ENCODE data around the gene MCRIP1. TPM values are rescaled to one million over a fixed set of nuclear protein-coding genes. Genes with fewer than 3 reads are reported as not detected.

The MCRIP1 gene
- total RNA-seq, 1 donor from 2014 or later = 103 TPM

GRCh38 chr17:81825841-81826466 lies 7.1 kb downstream of the MCRIP1 start:
- ATAC-seq = no peak
- DNase-seq = no peak

GRCh38 chr17:81824595-81824994 lies 8.5 kb downstream of the MCRIP1 start:
- ATAC-seq (no peak), DNase-seq (no peak)
- intact Hi-C loops (cut with micrococcal nuclease) = no loop called here

More at GRCh38 chr17:81825841-81826466, 7.1 kb downstream of the MCRIP1 start:
- intact Hi-C loops (cut with micrococcal nuclease) = no loop called here

DNA sequence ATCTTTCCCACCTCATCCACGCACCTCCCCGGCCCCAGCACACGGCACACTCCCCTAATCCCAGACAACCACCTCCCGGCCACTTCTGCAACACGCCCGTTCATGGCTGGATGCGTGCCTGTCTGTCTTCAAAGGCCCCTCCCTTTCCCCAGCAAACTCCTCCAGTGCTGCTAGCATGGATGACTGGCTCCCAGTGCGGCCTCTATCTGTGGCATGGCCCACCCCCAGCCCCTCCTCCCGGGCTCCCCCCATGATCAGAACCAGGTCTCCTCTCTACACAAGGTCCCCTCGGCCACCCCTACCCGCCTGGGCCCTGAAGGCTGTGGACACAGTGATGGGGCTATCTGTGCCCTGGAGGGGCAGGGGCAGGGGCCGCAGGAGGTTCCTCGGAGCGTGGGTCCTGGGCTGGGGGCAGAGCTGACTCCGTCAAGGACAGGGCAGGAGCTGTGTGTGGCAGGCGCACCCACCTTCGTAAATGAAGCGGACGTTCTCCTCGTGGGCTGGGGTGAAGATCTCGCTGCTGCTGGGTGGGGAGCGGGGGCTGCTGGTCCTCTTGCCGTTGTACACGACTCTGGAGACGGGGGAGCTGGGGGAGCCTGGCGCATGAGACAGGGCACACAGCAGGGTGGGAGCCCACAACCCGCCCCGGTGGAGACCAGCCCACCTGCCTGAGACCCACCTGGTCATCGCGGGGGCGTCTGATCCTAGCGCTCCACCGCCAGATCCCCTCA lies 9.1 kb downstream of the MCRIP1 start:
- intact Hi-C loops (cut with micrococcal nuclease) = no loop called here
- DNase-seq (no peak), ATAC-seq (no peak)

DNA sequence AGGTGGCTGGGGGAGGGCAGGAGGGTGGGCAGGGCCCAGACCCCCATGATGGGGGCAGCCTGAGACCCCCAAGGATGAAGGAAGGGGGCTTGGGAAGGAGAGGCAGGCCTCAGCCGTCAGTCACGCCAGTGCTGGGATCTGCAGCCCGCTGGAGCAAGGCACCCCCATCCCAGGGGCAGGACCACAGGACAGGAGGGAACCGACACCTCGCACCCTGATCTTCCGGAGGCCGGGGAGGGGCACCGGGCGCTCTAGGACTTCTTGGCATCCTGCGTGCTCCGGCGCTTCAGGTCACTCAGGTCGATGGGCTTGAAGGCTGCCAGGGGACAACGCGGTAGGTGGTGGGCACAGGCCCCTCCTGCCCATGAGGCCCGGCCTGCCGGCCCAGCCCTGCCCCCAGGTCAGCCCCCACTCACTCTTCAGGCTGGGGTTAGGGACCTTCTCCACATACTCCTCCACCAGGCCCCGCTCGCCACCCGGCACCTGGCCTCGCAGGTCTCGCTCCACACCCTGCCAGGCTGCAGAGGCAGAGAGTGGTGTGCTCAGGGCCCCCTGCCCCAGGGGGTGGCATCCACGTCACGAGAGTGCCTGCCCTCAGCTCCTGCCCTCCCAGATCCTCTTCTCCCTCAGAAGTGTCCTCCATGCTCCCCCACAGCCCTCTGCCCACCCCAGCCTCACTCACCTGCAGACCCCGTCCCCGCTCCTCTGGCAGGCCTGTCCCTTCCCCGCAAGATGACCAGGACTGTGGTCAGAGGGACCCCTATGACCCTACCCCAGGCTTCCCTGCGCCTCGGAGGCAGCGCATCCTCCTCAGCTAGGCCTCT lies 9.9 kb downstream of the MCRIP1 start:
- intact Hi-C loops (cut with micrococcal nuclease) = no loop called here
- DNase-seq = no peak
- ATAC-seq = no peak

DNA sequence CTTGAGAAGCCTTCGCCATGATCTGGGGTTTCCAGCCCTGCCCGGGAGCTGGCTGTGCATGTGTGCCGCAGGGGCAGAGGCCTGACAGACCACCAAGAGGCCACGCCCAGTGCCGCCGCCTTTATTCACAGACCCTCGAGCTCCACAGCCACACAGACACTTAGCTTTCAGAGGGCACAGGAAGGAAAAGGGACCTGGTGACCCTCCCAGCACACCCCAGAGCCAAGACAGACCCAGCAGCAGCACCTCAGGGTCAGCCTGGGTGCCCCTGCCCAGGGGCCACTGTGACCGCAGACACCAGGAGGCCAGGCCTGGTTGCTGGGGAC lies 10.8 kb downstream of the MCRIP1 start:
- ATAC-seq (no peak), DNase-seq (no peak)
- intact Hi-C loops (cut with micrococcal nuclease) = no loop called here

DNA sequence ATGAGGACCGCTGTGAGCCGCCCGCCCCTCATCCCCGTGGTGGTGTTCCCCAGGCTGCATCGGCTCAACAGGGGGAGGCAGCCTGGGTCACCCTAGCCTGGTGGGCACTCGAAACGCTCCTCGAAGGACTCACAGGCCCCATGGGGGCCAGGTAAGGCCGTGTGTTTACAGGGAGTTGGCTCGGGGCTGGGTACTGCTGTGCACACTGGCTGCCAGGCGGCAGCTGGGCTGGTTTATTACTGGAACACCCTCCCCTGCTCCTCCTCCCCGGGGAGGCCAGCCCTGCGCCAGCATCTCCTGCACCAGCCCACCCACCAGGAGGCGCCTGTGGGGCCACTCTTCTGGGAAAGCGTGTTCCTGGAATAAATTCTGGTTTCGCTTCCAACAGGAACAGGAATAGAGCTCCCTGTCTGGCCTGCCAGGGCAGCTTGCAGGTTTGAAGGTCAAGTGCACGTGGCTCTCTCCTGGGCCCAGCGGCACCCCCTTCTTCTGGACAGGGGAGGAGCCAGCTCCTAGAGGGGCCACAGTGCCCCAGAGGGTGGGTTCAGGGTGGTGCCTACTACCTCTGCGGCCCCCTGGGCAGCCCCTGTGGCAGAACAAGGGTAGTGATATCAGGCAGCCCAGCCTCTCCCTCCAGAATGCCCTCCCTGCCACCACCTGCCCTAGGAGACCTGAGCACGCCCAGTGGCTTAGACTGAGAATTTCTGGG lies 11.3 kb downstream of the MCRIP1 start:
- DNase-seq (peak; percentile 92), ATAC-seq (peak; percentile 88)
- intact Hi-C loops (cut with micrococcal nuclease) = no loop called here

- intact Hi-C loops (cut with micrococcal nuclease) = no loop called here
- ATAC-seq (no peak), DNase-seq (no peak)
These were observed 11.9 kb downstream of the MCRIP1 start for GRCh38 chr17:81821147-81821546.

GRCh38 chr17:81819708-81820107 lies 13.4 kb downstream of the MCRIP1 start:
- no peak for DNase-seq
- intact Hi-C loops (cut with micrococcal nuclease) = no loop called here
- no peak for ATAC-seq

DNA sequence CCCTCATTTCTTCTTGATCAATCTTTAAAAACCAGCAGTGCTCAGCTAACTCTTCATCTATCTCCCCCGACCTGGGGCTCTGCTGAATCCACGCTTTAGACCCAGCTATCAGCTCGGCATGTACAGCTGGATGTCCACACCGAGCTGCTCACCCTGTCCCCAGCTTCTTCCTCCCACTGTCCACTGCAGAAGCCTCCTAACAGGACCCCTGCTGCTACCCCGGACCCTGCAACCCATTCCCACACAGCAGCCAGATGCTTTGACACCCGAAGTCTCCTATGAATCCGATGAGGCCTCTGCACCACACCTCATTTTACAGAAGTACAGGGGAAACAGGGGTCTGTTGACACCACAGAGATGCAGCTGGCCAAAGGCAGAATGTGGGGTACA lies 15.3 kb downstream of the MCRIP1 start:
- no peak for DNase-seq
- no peak for ATAC-seq
- intact Hi-C loops (cut with micrococcal nuclease) = no loop called here

DNA sequence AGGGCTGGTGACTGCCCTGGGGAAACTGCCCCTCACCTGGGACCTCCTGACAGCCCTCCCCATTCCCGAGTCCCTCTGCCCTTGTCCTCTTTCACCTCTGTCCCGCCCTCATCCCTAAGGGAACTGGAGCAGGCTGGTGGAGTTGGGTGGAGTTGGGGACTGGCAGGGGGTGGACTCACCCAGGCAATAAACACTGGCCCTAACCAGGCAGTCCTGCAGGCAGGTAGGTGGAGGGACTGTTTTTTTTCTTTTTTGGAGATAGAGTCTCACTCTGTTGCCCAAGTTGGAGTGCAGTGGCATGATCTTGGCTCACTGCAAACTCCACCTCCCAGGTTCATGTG lies 17.5 kb downstream of the MCRIP1 start:
- DNase-seq (no peak), ATAC-seq (no peak)
- intact Hi-C loops (cut with micrococcal nuclease) = no loop called here

GRCh38 chr17:81814748-81815645 lies 18.1 kb downstream of the MCRIP1 start:
- intact Hi-C loops (cut with micrococcal nuclease) = no loop called here
- no peak for DNase-seq
- no peak for ATAC-seq

GRCh38 chr17:81813861-81814683 lies 19.0 kb downstream of the MCRIP1 start:
- ATAC-seq (no peak), DNase-seq (no peak)
- intact Hi-C loops (cut with micrococcal nuclease) = no loop called here

- intact Hi-C loops (cut with micrococcal nuclease) = no loop called here
- ATAC-seq (no peak), DNase-seq (no peak)
These were observed 19.8 kb downstream of the MCRIP1 start for GRCh38 chr17:81813371-81813684.

DNA sequence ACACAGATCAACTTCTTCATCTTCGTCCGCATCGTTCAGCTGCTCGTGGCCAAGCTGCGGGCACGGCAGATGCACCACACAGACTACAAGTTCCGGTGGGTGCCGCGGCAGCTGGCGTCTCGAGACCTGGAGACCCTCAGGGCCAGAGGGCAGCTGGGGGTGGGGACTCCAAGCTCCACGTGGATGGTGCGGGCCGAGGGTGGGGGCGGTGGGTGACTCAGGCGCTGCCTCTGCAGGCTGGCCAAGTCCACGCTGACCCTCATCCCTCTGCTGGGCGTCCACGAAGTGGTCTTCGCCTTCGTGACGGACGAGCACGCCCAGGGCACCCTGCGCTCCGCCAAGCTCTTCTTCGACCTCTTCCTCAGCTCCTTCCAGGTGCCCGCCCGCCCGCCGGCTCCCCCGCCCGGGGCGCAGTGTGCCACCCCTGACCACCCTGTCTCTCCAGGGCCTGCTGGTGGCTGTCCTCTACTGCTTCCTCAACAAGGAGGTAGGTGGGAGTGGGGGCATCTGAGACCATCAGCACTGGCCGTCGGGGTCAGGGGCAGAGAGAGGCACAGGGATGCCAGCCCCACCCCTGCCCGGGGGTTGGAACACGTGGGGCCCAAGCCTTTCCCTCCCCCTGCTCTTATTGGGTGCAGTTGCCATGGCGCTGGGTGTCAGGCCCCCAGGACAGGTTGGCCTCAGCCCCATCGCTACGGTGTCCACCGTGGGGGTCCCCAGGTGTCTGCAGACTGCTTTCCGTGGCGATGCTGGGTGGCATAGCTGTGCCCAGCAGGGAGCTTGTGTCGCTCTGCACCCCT lies 20.3 kb downstream of the MCRIP1 start:
- intact Hi-C loops (cut with micrococcal nuclease) = no loop called here
- ATAC-seq (no peak), DNase-seq (no peak)

GRCh38 chr17:81811705-81812570 lies 21.2 kb downstream of the MCRIP1 start:
- intact Hi-C loops (cut with micrococcal nuclease) = no loop called here
- DNase-seq = no peak
- no peak for ATAC-seq

DNA sequence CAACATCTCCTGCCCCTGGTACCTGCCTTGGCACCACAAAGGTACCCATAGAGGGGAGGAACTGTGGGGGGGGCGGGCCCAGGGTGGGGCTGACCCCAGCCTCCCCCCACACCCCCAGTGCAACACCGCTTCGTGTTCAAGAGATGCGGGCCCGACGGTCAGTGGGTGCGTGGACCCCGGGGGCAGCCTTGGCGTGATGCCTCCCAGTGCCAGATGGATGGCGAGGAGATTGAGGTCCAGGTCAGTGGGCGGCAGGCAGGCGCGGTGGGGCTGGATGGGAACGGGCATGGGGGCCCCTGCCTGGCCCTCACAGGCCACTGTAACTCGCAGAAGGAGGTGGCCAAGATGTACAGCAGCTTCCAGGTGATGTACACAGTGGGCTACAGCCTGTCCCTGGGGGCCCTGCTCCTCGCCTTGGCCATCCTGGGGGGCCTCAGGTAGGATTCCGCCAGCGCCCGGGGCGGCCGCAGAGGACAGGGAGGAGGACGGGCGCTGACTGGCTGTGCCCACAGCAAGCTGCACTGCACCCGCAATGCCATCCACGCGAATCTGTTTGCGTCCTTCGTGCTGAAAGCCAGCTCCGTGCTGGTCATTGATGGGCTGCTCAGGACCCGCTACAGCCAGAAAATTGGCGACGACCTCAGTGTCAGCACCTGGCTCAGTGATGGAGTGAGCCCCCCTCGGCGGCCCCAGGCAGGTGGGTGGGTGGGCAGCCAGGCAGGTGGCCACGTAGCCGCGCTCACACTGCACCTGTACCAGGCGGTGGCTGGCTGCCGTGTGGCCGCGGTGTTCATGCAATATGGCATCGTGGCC lies 22.0 kb downstream of the MCRIP1 start:
- intact Hi-C loops (cut with micrococcal nuclease) = no loop called here

More for the DNA sequence above, 22.0 kb downstream of the MCRIP1 start:
- ATAC-seq (no peak), DNase-seq (no peak)
